Tibial nerve (tissue), 3 donors: Measurements from ENCODE around the gene LCE2B.

Source experiments
- CTCF ChIP-seq, 5 experiments: fragments of 200-600 bp in 3 of 5; fragments of 450-650 bp in 2 of 5; sonication (generic) in 3 of 5; IDR thresholded peaks; one replicate each; pipeline ENCODE4 v1.5.1; 2016 to 2019; ENCODE audit warnings: antibody characterized with exemption in 5 of 5, mild to moderate bottlenecking in 3 of 5, moderate library complexity in 2 of 5
- POLR2A ChIP-seq, 2 donors: fragments of 450-650 bp; IDR thresholded peaks; one replicate each; pipeline ENCODE4 v1.6.1; 2017; ENCODE audit warnings: antibody characterized with exemption in 2 of 2, mild to moderate bottlenecking in 2 of 2, moderate library complexity in 2 of 2

GRCh38 chr1:152681616-152682015, 4.3 kb upstream of the LCE2B start:
- TF ChIP-seq CTCF (IDR thresholded peaks at IDR 0.05) = no peak
- no peak for TF ChIP-seq POLR2A (IDR thresholded peaks at IDR 0.05)
